Coronary artery (tissue), 2 donors: ENCODE results near the gene OR1A2.
"Not testable (repeated sequence)": the region's sequence is repeated elsewhere in the genome, so short reads cannot be mapped to it uniquely, and the experiment has no call there.

Experiments
- DNase-seq: peaks from one replicate; pipeline ENCODE4 v3.0.0-alpha.2; 2017; ENCODE audit warnings: low spot score
- H3K27ac ChIP-seq, 2 donors: fragments of 200-600 bp; sonication (generic); one replicate each; pipeline ENCODE4 v1.5.1; 2016 to 2019
- H3K4me3 ChIP-seq: fragments of 200-600 bp; sonication (generic); 2 replicates; pipeline ENCODE4 v1.5.1; 2016; ENCODE audit warnings: mild to moderate bottlenecking, moderate library complexity
- CTCF ChIP-seq: fragments of 200-600 bp; sonication (generic); IDR thresholded peaks from one replicate; pipeline ENCODE4 v1.5.1; 2019; ENCODE audit warnings: antibody characterized with exemption

OR1A2 gene

DNA sequence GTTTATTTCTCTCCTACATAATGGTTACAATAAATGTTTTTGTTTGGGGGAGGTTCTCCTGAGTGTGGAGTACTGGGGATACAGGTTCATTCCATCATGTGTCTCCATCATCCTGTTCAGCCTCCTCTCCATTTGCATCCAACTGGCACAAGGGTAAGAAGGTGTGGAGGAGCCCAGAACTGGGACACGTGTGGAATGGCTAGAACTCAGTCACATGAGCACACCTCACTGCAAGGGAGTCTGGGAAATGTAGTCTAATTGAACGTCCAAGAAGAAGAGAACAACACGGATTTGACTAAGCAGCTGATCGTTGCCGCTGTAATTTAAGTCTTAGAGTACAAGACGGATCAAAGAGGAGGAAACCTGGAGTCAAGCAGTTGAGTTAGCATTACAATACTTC, 16.3 kb downstream of the OR1A2 start:
- Histone ChIP-seq H3K4me3 (no peak overlapping the region), H3K27ac (no peak overlapping the region)
- TF ChIP-seq CTCF: no peak
- DNase-seq: no peak

GRCh38 chr17:3219978-3220377, 22.7 kb downstream of the OR1A2 start:
- not testable (repeated sequence) for H3K27ac ChIP-seq, DNase-seq, H3K4me3 ChIP-seq

GRCh38 chr17:3221850-3222249, 24.5 kb downstream of the OR1A2 start:
- H3K27ac ChIP-seq: no peak overlapping the region
- no peak for DNase-seq
- no peak for TF ChIP-seq CTCF
- no peak overlapping the region for H3K4me3 ChIP-seq

DNA sequence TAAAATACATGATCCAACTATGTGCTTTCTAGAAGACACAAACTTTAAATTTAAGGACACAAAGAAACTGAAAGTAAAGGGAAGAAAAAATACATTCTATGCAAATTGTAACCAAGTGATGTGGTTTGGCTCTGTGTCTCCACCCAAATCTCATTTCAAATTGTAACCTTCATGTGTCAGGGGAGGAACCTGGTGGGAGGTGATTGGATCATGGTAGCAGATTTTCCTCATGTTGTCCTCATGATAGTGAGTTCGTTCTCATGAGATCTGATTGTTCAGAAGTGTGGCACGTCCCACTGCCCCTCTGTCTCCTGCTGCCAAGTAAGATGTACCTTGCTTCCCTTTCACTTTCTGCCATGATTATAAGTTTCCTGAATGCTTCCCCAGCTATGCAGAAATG, 25.2 kb downstream of the OR1A2 start:
- Histone ChIP-seq H3K4me3 (no peak overlapping the region), H3K27ac (no peak overlapping the region)
- no peak for DNase-seq
- TF ChIP-seq CTCF: no peak

- not testable (repeated sequence) for DNase-seq, H3K4me3 ChIP-seq, H3K27ac ChIP-seq
These were observed 27.5 kb downstream of the OR1A2 start for GRCh38 chr17:3224721-3225352.

- H3K4me3 ChIP-seq, DNase-seq, H3K27ac ChIP-seq: not testable (repeated sequence)
These were observed 35.0 kb downstream of the OR1A2 start for GRCh38 chr17:3232300-3232699.

- DNase-seq, H3K27ac ChIP-seq, H3K4me3 ChIP-seq: not testable (repeated sequence)
These were observed 41.4 kb downstream of the OR1A2 start for GRCh38 chr17:3238685-3239084.

- not testable (repeated sequence) for DNase-seq, H3K4me3 ChIP-seq, H3K27ac ChIP-seq
These were observed 43.7 kb downstream of the OR1A2 start for GRCh38 chr17:3241044-3241443.

DNA sequence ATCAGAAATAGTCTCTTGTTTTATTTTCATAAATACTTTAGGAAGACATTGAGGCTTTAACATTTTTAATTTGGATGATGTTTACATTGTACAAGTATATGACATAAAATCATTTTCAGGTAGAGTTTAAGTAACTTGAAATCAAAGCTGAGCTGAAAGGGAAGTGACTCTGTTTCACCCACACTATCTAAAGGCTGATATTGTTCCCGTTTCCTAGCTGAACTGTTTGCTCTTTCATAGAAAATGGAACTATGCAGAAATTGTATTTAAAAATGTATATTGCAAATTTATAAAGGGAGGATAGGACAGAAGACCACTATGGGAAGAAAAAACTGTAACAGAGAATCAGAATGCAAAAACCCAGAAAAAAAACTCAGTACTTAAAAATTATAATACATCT, 47.5 kb downstream of the OR1A2 start:
- not testable (repeated sequence) for H3K4me3 ChIP-seq, H3K27ac ChIP-seq, DNase-seq
